ENCODE results near the gene MRPL9. TPM values are rescaled to one million over a fixed set of nuclear protein-coding genes. Genes with fewer than 3 reads are reported as not detected.

MRPL9 gene
- total and polyA plus RNA-seq, 10 of the 15 experiments (the other 5 are each of a cell fraction or from before 2014, with no cell fraction given), result 35.7 to 161 (median 110) TPM

GRCh38 chr1:151807131-151807530, 43.8 kb upstream of the MRPL9 start:
- TF ChIP-seq ZNF207 (IDR thresholded peaks at IDR 0.05; ENCODE audit: borderline replicate concordance) (no peak), YBX1 (IDR thresholded peaks at IDR 0.05) (no peak), EED (IDR thresholded peaks at IDR 0.05; ENCODE audit: low read depth) (no peak), SREBF1 (IDR thresholded peaks at IDR 0.05; ENCODE audit: low read length) (no peak), FOS (IDR thresholded peaks at IDR 0.05; ENCODE audit: borderline replicate concordance, extremely low read depth, insufficient read length) (no peak)
- ATAC-seq (no peak), FAIRE-seq (no peak), DNase-seq (ENCODE audit: low read depth, low spot score) (no peak)
- in situ Hi-C loops (cut with MboI) (no loop called here), intact Hi-C loops (cut with micrococcal nuclease; ENCODE audit: unreplicated experiment) (no loop called here)
- no peak overlapping the region for H3K27ac ChIP-seq (ENCODE audit: control insufficient read depth, insufficient read depth)
- SMC1A ChIA-PET (ENCODE audit: uncharacterized antibody, unreplicated experiment), result interaction anchor here (0.8 to 1.0 kb wide), 2 partner anchors 13 to 35 kb away, joined by 3 read pairs; no protein-coding TSS in a partner anchor
- H3K4me2 ChIP-seq (ENCODE audit: control insufficient read depth, insufficient read depth), result no peak overlapping the region
- H3K27me3 ChIP-seq (replicated peaks in 1 of 2; ENCODE audit: control insufficient read depth in 2 of 2, insufficient read depth in 2 of 2, low read length in 1 of 2), result peaks cover 0 to 5% of the 10 kb centered on the region in 2 experiments; a peak in 3 of 4 replicates
- no peak overlapping the region for H3K9ac ChIP-seq (ENCODE audit: control insufficient read depth, insufficient read depth, low read length)
- H3K36me3 ChIP-seq (ENCODE audit: control insufficient read depth in 2 of 2, insufficient read depth in 2 of 2, low read length in 1 of 2), result no peaks in the 10 kb centered on the region
- RAD21 ChIA-PET (ENCODE audit: unreplicated experiment), result no interaction called here
- WGBS (ENCODE audit: insufficient coverage, insufficient replicate concordance, low lambda C conversion rate, missing lambda C conversion rate), result 55% methylated on average over 5 of the region's 5 CpGs
- POLR2A ChIA-PET, result no interaction called here
- CTCF ChIA-PET, result interaction anchor here (1.1 kb wide), 1 partner anchor 29 kb away, joined by 4 read pairs; no protein-coding TSS in a partner anchor
- H3K9me3 ChIP-seq (replicated peaks; ENCODE audit: control insufficient read depth, insufficient read depth, low read length), result no peaks in the 10 kb centered on the region
- H3K4me3 ChIP-seq, result no peak overlapping the region
- peaks cover 6% of the 10 kb centered on the region; the same call in 1 of the 2 replicates for H3K4me1 ChIP-seq (ENCODE audit: control insufficient read depth, insufficient read depth, low read length)
- no peaks in the 10 kb centered on the region for H3K79me2 ChIP-seq (ENCODE audit: control insufficient read depth, insufficient read depth, low read length)
- no peak overlapping the region for H2AFZ ChIP-seq (ENCODE audit: control insufficient read depth, low read depth, low read length)
- no TSS peak for BruUV-seq (replicated peaks)
- H4K20me1 ChIP-seq (ENCODE audit: control insufficient read depth, insufficient read depth), result no peaks in the 10 kb centered on the region

GRCh38 chr1:151806170-151806569, 42.9 kb upstream of the MRPL9 start:
- POLR2A ChIA-PET, result no interaction called here
- TF ChIP-seq SMAD5 (IDR thresholded peaks at IDR 0.05; ENCODE audit: low read depth) (no peak), CREB1 (IDR thresholded peaks at IDR 0.05; ENCODE audit: low read depth) (no peak), SUPT20H (IDR thresholded peaks at IDR 0.05; ENCODE audit: borderline replicate concordance, control insufficient read depth, low read depth, low read length) (no peak), ATF3 (IDR thresholded peaks at IDR 0.05; ENCODE audit: borderline replicate concordance, extremely low read depth, low read depth, low read length) (no peak), E2F4 (IDR thresholded peaks at IDR 0.05; ENCODE audit: low read depth, low read length) (no peak), CBX5 (IDR thresholded peaks at IDR 0.05; ENCODE audit: low read depth) (no peak), MTA3 (IDR thresholded peaks at IDR 0.05; ENCODE audit: borderline replicate concordance, low read length) (no peak), NR2C1 (IDR thresholded peaks at IDR 0.05) (no peak), RELB (IDR thresholded peaks at IDR 0.05; ENCODE audit: low read depth) (no peak), ZNF622 (IDR thresholded peaks at IDR 0.05) (no peak), CBFB (IDR thresholded peaks at IDR 0.05; ENCODE audit: low read depth) (no peak), NFYB (IDR thresholded peaks at IDR 0.05; ENCODE audit: insufficient read depth, low read depth, low read length) (no peak)

More at GRCh38 chr1:151806170-151806569, 42.9 kb upstream of the MRPL9 start:
- 57% methylated on average over 7 of the region's 7 CpGs for WGBS (ENCODE audit: insufficient coverage, insufficient replicate concordance, low lambda C conversion rate, missing lambda C conversion rate)
- DNase-seq (ENCODE audit: low read depth, low spot score) (no peak), FAIRE-seq (no peak), ATAC-seq (no peak)
- Histone ChIP-seq H3K4me2 (ENCODE audit: control insufficient read depth, insufficient read depth) (no peak overlapping the region), H3K9me3 (replicated peaks; ENCODE audit: control insufficient read depth, insufficient read depth, low read length) (no peaks in the 10 kb centered on the region), H3K4me3 (no peak overlapping the region), H3K79me2 (ENCODE audit: control insufficient read depth, insufficient read depth, low read length) (no peaks in the 10 kb centered on the region), H3K4me1 (ENCODE audit: control insufficient read depth, insufficient read depth, low read length) (peaks cover 6% of the 10 kb centered on the region; the same call in 1 of the 2 replicates), H2AFZ (ENCODE audit: control insufficient read depth, low read depth, low read length) (no peak overlapping the region), H3K27ac (ENCODE audit: control insufficient read depth, insufficient read depth) (no peak overlapping the region), H3K9ac (ENCODE audit: control insufficient read depth, insufficient read depth, low read length) (no peak overlapping the region), H3K36me3 (ENCODE audit: control insufficient read depth in 2 of 2, insufficient read depth in 2 of 2, low read length in 1 of 2) (no peaks in the 10 kb centered on the region), H3K27me3 (replicated peaks in 1 of 2; ENCODE audit: control insufficient read depth in 2 of 2, insufficient read depth in 2 of 2, low read length in 1 of 2) (peaks cover 0 to 5% of the 10 kb centered on the region in 2 experiments; a peak in 3 of 4 replicates), H4K20me1 (ENCODE audit: control insufficient read depth, insufficient read depth) (no peaks in the 10 kb centered on the region)
- CTCF ChIA-PET, result interaction anchor here (1.1 kb wide), 1 partner anchor 30 kb away, joined by 4 read pairs; no protein-coding TSS in a partner anchor
- in situ Hi-C loops (cut with MboI), result no loop called here
- BruUV-seq (replicated peaks), result no TSS peak
- intact Hi-C loops (cut with micrococcal nuclease; ENCODE audit: unreplicated experiment), result no loop called here
- RAD21 ChIA-PET (ENCODE audit: unreplicated experiment), result no interaction called here
- SMC1A ChIA-PET (ENCODE audit: uncharacterized antibody, unreplicated experiment), result interaction anchor here (1.0 kb wide), 1 partner anchor 14 kb away, joined by 3 read pairs; no protein-coding TSS in a partner anchor

All from GM12878 (cell line).